A172 (cell line): ENCODE results near the gene HS1BP3. TPM values are rescaled to one million over a fixed set of nuclear protein-coding genes. Genes with fewer than 3 reads are reported as not detected.

Source experiments
- DNase-seq: peaks from one replicate; pipeline ENCODE4 v3.0.0-alpha.2; 2015; ENCODE audit warnings: low spot score
- total RNA-seq: library from RNA; depleted of rRNA; stranded (reverse); fragments of >200 nt; shearing (Covaris generic); gene quantifications from 2 replicates; pipeline ENCODE4 v1.2.3, GENCODE V29; 2014; rRNA removed

HS1BP3 gene, protein sequence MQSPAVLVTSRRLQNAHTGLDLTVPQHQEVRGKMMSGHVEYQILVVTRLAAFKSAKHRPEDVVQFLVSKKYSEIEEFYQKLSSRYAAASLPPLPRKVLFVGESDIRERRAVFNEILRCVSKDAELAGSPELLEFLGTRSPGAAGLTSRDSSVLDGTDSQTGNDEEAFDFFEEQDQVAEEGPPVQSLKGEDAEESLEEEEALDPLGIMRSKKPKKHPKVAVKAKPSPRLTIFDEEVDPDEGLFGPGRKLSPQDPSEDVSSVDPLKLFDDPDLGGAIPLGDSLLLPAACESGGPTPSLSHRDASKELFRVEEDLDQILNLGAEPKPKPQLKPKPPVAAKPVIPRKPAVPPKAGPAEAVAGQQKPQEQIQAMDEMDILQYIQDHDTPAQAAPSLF
- 32.3 and 43.9 TPM in 2 replicates for total RNA-seq

- DNase-seq = peak; percentile 61
These were observed at the start of gene HS1BP3 for GRCh38 chr2:20650877-20651730. HS1BP3 (minus strand) TSS chr2:20651098; CDS start chr2:20651063, 35 bp downstream.

DNA sequence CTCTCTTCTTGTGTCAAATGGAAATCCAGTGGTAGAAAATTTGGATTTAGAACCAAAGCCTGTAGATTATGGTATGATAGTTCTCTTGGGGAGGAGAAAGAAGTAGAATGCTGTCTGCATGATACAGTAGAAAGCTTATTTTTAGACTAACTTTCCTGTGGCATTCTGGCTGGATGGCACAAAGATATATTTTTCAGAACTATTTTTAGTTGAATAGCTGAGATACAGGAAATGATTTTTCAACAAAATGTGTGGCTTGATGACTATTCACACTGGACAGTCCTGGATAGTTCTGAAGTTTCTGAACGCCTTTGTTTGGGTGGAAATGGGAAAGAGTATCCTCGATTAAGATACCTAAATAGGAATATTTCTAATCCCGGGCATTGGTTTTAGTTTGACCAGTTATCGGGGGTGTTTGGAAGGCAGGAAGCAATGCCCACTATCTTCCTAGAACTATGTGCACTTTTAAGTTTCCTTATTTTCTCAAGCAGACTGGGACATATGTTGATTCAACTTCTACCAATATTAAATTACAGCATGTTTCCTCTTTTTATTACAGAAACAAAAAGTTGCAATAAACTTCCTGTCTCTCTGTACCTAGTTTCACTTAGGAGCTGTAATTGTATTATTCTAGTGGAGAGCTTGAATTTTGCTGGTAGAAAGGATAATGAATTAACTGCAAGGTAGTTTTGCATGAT lies 48.2 kb upstream of the HS1BP3 start:
- peak; percentile 25 for DNase-seq

- DNase-seq = no peak
These were observed 46.5 kb upstream of the HS1BP3 start for GRCh38 chr2:20697322-20697934.

DNA sequence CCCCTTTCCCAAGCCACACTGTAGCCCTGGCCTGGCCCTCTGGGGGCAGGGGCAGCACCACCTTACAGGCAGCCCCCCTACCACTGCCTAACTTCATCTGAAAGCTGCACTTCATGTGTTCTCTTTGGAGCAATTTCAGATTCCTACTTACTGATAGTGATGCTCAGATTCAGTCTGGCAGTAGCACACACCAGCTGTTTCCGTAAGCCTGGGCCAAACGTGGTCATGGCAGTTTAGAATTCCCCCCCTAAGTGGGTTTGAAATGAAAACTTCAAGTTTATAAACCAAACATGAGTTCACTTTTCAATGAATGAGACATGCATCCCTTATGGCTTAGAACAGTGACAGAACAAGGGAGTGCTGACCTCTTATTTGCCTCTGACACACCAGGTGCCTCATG lies 45.5 kb upstream of the HS1BP3 start:
- DNase-seq = no peak

DNA sequence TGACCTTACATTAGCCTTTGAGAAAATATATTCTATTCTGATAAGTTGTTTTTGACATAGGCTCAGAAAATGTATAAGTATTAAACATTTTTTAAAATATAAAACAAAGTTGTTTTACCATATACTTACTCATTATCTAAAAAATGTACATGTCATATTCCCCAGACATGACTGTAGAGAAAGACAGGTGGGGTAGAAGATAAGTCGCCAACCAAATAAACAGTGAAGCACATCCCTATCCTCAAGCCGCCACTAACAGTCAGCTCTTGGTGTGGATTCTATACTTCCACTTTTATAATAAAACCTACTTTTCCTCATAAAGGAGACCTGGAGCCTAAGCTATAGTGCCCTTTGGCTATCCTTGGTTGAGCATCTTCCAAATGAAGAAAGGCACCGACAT lies 42.4 kb upstream of the HS1BP3 start:
- no peak for DNase-seq

- no peak for DNase-seq
These were observed 41.2 kb upstream of the HS1BP3 start for GRCh38 chr2:20692081-20692480.

- DNase-seq = no peak
These were observed 40.3 kb upstream of the HS1BP3 start for GRCh38 chr2:20691076-20691734.

GRCh38 chr2:20689428-20690264 lies 38.7 kb upstream of the HS1BP3 start:
- no peak for DNase-seq

- DNase-seq = no peak
These were observed 36.4 kb upstream of the HS1BP3 start for GRCh38 chr2:20687260-20687832.

GRCh38 chr2:20684581-20685063 lies 33.7 kb upstream of the HS1BP3 start:
- DNase-seq = no peak

DNA sequence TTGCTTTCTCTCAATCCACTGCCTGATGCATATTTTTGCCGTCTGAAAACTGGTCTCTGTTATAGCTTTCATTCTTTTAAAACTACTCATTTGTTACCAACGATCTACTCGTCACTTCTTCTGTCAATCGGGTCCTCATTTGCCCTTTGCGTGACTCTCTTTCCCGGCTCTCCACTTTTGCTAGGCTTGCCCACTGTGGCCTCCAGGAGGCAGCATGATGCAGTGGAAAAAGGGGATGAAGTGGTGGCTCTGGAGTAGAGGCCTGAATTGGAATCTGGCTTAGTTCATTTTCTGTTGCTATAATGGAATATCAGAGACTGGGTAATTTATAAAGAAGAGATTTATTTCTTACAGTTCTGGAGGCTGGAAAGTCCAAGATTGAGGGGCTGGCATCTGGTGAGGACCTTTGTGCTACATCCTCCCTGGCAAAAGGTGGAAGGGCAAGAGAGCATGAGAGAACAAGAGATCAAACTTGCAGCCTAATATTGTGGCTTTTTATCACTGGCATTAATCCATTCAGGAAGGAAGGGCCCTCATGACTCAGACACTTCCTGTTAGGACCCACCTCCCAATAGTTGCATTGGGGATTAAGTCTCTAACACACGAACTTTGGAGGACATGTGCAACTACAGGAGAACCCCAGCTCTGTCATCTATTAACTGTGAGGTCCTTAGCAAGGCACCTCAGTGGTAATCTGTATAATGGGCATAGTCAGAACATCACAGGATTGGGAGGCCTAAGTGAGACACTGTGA lies 31.4 kb upstream of the HS1BP3 start:
- DNase-seq = no peak

DNA sequence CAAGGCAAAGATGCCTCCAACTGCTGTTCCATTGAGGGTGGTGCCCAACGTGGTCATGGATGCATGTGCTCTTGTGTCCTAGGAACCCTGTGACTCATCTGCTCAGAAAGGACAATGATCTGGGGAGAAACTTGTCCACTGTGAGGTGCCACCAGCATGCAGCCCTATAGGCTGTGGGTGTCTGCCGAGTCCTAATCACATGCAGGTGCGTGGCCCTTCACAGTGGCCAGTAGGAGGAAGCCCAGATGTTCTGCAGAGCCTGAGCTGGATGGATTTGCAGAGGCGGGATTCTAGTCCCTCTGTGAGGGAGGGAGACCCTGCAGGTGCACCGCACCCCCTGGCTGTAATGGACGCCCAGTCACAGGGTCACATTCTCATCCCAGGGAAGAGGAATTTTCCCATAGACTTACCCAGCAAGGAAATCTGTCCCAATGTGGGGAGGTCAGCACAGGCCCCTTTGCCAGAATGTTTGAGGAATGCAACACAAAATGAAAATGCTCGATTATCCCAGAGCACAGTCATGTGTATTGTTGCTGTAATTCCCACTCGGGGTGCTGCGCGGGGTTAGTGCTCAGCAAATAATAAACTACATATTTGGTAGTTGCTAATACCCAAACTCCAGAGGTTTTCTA lies 30.0 kb upstream of the HS1BP3 start:
- no peak for DNase-seq

- no peak for DNase-seq
These were observed 27.9 kb upstream of the HS1BP3 start for GRCh38 chr2:20678780-20679179.

DNA sequence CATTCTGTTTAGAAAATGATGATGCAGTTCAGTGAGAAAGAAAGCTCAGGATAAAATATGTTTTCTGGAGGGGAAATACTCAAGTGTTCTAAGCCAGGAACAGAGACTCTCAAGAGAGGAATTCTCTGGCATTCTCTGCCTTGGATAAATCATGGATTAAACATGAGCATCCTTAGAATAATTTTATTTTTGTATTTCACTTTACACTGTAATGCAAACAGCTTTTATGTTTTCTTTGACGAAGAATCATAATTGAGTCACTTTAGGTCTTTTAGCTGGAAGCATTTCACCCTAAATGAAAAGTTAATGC lies 27.1 kb upstream of the HS1BP3 start:
- DNase-seq = no peak

DNA sequence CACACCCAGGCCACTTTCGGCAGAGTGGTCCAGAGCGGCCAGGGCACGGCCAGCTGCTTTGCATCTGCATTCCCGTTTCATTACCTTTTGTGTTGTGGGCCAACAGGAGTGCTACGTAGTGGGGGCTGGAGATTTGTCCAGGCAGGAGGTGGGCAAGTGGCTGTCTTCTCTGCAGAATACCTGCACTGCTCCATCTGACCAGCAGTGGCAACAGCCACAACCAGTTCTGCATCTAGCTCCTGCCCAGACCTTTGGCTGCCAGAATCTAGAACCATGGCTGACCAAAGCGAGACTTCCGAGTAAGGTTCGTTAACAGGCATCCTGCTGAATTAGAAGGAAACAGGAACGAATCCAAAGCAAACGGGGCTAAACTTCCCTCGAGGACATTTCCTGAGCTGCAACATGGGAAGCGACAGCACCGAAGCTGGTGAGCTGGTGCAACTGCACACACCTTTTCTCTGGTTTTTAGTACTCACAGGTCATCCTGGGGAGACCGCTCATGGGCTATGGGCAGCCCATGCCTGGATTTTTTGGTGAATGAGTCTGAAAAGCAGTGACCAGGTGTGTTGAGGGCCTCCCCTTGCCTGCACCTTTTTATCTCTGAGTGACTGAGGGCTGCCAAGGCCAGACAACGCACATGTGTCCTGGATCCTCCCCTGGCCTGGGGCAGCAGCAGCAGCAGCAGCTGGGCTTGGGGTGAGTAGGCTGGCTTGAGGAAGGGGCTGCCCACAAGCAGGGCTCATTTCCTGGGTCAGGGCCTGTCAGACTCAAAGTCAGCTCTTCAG lies 26.6 kb upstream of the HS1BP3 start:
- DNase-seq = no peak

DNA sequence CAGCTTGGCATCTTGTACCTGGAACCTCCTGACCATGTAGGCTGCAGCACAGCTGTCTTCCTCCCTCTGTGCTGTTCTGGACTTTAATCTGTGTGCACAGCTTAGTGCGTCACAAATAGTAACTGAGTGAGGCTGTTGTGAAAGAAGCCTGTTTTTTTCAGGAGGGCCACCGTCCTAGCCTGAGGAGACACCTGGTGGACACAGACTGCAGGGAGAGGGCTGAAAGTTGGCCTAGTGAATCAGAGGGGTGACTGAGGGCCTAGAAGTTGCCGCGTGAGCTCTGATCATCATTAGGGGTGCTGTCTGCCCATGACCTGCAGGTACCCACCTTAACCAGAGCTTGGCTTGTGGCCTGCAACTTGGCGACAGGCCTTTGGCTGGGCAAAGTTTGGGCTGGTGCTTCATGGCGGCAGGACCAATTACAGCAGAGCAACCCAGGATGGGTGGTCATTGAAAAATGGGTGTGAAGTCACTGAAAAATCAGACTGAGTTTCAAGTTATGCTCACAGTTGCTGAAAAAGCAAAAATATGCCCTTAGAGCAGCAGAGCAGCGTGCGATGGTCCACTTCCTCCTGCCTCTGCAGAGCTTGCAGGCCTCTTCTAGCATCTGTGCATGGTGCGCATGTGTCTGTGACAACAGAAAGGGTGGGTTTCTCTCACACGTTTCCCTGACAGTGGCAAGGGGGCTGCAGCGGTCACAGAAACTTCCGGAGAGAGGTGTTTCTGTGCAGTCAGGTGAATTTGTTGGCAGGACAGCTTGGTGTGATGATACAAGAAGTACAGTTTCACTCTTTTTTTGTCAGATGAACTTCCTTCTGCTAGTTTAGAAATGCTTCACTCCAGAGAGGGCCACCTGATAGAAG lies 25.7 kb upstream of the HS1BP3 start:
- DNase-seq = no peak
